Activated T-helper 2 cell treated with anti-CD3 and anti-CD28 coated beads, Interferon-gamma antibody, Interleukin-2, Interleukin-4, amounts not matched to agents 10 μg/mL and 5 μg/mL and 100 μg/mL, durations not matched to agents 14 hours and 24 hours and 36 hours (primary cell): ENCODE measurements around the gene SRGAP2B. TPM values are rescaled to one million over a fixed set of nuclear protein-coding genes. Genes with fewer than 3 reads are reported as not detected.
"Not testable (repeated sequence)": the region's sequence is repeated elsewhere in the genome, so short reads cannot be mapped to it uniquely, and the experiment has no call there.

Source experiments
- DNase-seq: peaks from one replicate; pipeline ENCODE4 v3.0.0; 2021; ENCODE audit warnings: low spot score
- H3K27ac Mint-ChIP-seq: one replicate; pipeline ENCODE4 v1.8.0; 2021; ENCODE audit warnings: mixed read lengths
- H3K27me3 Mint-ChIP-seq: one replicate; pipeline ENCODE4 v1.8.0; 2021; ENCODE audit warnings: low read depth, mixed read lengths
- H3K36me3 Mint-ChIP-seq: one replicate; pipeline ENCODE4 v1.8.0; 2021; ENCODE audit warnings: low read depth, mixed read lengths
- H3K4me1 Mint-ChIP-seq: one replicate; pipeline ENCODE4 v1.8.0; 2021; ENCODE audit warnings: low read depth, mixed read lengths
- H3K4me3 Mint-ChIP-seq: one replicate; pipeline ENCODE4 v1.8.0; 2021; ENCODE audit warnings: low read depth, mild to moderate bottlenecking, moderate library complexity, mixed read lengths
- H3K9me3 Mint-ChIP-seq: one replicate; pipeline ENCODE4 v1.8.0; 2021; ENCODE audit warnings: mixed read lengths
- intact Hi-C: fragments of 100-400 bp; cut with micrococcal nuclease; formaldehyde crosslinking; loops from one replicate; pipeline ENCODE4 v1.15.1; 2023
- total RNA-seq: library from RNA; stranded (reverse); gene quantifications from 2 replicates; pipeline ENCODE4 v1.2.3, GENCODE V29; 2022

SRGAP2B gene
- total RNA-seq, 1 donor from 2014 or later = 43.5 TPM

DNA sequence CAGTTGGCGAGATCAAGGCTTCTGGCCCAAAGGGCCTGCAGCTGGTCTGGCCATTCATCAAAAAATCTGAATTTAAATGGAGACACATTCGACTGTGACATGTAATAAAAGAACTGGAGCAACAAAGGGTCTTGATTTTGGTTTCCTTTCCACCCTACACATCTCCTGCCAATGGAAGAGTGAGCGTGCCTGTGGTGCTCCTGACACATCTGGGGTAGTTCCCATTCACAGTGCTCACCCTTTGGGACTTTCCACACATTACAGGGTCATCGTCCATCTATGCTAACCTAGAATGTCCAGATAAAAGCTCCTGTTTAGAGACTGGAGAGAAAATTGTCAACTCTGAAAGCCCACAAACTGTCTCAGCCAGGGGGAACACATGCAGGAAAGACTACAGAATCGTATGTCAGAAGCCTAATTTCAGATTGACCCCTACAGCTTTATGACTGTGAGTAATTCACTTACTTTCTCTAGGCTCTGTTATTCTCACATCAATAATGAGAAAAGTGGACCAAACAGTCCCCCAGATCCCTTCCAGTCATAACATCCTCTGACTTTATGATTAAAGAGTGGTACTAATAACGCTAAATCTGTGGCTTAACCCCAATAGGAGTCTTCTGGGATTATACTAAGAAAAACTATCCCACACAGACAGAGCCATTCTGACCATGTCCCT, 46.8 kb downstream of the SRGAP2B start:
- H3K4me1 Mint-ChIP-seq, intact Hi-C loops, H3K27me3 Mint-ChIP-seq, H3K27ac Mint-ChIP-seq, H3K36me3 Mint-ChIP-seq, DNase-seq, H3K4me3 Mint-ChIP-seq, H3K9me3 Mint-ChIP-seq: not testable (repeated sequence)

DNA sequence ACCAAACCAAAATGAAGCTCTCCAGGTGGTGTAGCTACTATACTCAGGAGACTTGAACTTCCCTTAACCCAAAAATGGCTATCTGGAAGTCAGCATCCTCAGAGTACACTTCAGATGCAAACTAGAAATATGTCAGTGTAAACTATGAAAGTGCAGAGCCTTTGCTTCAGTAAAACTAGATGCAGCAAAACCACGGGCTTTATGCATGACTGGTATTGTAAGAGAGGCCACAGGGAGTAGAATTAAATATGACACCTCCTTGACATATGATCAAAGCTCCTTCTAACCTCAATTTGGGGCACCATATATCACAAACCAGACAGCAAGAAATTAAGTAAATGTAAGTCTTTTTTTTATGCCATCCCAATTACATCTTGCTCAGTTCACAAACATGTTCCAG, 47.6 kb downstream of the SRGAP2B start:
- H3K36me3 Mint-ChIP-seq, intact Hi-C loops, H3K4me3 Mint-ChIP-seq, DNase-seq, H3K27ac Mint-ChIP-seq, H3K9me3 Mint-ChIP-seq, H3K27me3 Mint-ChIP-seq, H3K4me1 Mint-ChIP-seq: not testable (repeated sequence)

DNA sequence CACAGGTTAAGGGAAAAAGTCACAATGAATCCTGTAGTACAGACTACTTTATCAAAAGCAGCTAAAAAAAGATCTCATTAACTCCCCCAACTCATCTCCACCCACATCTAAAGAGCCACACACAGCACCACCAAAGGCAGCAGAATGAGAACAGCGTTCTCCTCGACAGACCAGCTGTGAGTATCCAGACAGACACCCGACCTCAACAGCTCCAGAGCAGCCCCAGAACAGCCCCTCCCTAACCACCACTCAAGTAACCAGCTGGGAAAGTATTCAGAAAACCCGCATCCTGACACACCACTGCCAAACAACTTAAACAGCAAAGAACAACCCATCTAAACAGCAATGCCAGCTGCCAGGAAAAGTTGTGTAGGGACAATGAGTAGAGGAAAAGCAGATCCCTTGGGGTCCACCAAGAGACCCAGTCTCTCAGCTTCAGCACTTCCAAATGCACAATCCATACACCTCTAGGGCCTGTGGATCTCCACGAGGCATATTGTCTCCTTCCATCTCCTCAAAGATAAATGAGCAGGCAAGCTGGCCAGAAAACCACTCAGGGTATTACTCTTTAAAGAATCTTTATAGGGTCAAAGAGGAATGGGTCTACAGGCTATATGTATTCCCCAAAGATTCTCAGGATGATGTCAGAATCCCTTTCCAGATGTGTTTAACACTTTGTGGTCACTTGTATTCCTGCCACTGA, 49.4 kb downstream of the SRGAP2B start:
- H3K27ac Mint-ChIP-seq, H3K4me1 Mint-ChIP-seq, H3K4me3 Mint-ChIP-seq, intact Hi-C loops, DNase-seq, H3K9me3 Mint-ChIP-seq, H3K36me3 Mint-ChIP-seq, H3K27me3 Mint-ChIP-seq: not testable (repeated sequence)

DNA sequence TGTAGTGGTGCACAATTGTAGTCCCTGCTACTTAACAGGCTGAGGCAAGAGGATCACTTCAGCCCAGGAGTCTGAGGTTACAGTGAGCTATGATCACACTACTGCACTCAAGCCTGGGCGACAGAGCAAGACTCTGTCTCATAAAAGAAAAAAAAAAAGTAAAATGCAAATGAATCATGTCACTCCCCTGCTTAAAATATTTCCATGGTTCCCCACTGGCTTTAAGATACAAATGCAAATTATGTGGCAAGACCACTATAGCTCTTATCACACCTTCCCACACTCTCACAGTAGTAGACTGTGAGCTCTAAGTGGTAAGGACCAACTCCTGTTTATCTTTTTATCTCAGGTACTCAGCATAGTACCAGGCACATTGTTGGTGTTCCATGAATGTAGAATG, 53.6 kb downstream of the SRGAP2B start:
- H3K4me1 Mint-ChIP-seq, H3K4me3 Mint-ChIP-seq, H3K36me3 Mint-ChIP-seq, H3K27me3 Mint-ChIP-seq, H3K9me3 Mint-ChIP-seq, intact Hi-C loops, DNase-seq, H3K27ac Mint-ChIP-seq: not testable (repeated sequence)

DNA sequence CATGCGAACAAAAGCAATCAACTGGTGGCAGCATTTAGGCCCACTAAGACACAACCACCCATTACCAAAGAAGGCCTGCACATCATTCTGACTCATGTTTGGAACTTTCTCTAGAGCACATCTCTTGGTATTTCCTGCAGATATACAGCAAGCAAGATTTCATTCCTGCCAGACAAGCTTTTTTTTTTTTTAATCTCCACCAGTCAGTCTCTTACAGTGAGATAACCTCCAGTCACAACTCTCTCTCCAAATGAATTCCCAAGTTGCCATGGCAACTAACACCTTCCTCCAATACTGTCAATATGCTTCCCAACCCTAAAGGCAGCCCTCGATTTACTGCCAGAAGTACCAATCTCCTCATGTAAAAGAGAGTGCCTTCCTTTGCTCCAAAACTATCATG, 59.1 kb downstream of the SRGAP2B start:
- H3K4me1 Mint-ChIP-seq, H3K4me3 Mint-ChIP-seq, H3K36me3 Mint-ChIP-seq, H3K27ac Mint-ChIP-seq, DNase-seq, intact Hi-C loops, H3K9me3 Mint-ChIP-seq, H3K27me3 Mint-ChIP-seq: not testable (repeated sequence)

DNA sequence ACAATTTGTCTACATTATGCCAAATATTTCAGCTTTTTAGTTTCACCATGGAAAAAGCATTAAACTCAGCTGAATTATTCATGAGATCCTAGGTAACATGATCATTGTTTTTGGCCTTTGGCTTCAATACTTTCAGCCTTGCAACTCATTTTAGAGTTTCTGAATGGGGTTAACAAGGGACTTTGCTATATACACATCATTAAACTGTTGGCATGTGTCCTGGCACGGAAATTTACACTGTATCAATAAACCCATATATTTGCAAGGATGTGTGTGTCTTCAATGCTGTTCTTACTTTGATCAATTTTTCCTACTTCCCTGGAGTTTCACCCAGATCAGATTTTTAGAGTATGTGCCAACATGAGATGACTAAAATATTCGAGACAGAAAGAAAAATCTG, 61.6 kb downstream of the SRGAP2B start:
- H3K36me3 Mint-ChIP-seq, H3K9me3 Mint-ChIP-seq, intact Hi-C loops, DNase-seq, H3K27ac Mint-ChIP-seq, H3K4me3 Mint-ChIP-seq, H3K27me3 Mint-ChIP-seq, H3K4me1 Mint-ChIP-seq: not testable (repeated sequence)

DNA sequence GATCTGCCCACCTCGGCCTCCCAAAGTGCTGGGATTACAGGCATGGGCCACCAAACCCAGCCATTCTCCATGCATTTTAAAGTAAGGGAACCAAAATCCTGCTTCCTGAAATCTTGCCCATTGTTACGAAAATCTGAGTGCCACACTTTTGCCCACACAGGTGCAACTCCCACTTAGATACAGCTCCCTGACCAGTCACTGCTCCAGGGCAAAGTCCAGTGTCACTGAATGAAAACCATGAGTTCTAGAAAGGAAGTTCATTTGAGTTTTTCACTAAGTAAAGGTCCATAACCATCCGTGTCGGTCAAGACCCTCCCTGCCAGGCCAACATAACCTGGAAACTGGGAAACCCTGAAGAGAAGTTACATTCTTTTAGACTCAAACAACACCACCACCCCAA, 67.9 kb downstream of the SRGAP2B start:
- H3K9me3 Mint-ChIP-seq, H3K27me3 Mint-ChIP-seq, H3K27ac Mint-ChIP-seq, H3K4me3 Mint-ChIP-seq, DNase-seq, H3K4me1 Mint-ChIP-seq, H3K36me3 Mint-ChIP-seq, intact Hi-C loops: not testable (repeated sequence)

DNA sequence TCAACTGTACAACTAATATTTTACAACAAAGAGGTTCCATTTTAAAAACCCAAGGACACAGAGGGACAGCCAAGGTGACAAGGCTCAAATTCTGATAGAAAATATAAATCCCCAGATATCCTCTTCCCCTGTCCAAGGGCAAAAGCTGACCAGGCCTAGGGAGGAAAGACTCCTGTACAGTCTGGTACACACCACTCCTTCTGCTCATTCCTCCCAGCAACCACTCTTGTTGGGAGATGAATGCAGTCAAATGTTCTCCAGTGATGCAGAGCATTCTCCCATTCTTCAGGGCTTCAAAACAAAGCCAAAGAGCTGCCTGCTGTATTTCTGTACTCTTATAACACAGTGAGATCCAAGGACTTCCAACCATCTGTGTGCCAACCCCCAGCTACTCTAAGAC, 69.8 kb downstream of the SRGAP2B start:
- H3K36me3 Mint-ChIP-seq, H3K27ac Mint-ChIP-seq, H3K4me3 Mint-ChIP-seq, H3K4me1 Mint-ChIP-seq, DNase-seq, H3K27me3 Mint-ChIP-seq, intact Hi-C loops, H3K9me3 Mint-ChIP-seq: not testable (repeated sequence)

DNA sequence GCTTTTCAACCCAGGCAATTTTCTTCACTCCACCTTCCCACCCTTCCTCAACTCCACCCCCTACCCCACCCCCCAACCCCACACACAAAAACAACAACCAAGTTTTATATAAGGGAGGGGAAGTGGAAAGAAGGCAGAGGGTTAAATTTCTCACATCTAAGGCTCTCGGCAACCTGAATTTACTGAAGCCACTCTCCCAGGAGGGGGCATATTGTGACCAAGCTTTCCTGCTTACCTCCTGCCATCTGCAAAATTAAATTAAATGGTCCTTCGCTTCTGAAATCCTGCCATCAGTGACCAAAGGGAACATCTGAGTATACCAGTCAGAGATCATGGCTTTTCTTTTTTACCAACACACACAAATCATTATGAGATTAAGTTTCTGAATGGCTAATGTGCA, 72.9 kb downstream of the SRGAP2B start:
- H3K27ac Mint-ChIP-seq, H3K4me3 Mint-ChIP-seq, H3K4me1 Mint-ChIP-seq, intact Hi-C loops, H3K27me3 Mint-ChIP-seq, DNase-seq, H3K36me3 Mint-ChIP-seq, H3K9me3 Mint-ChIP-seq: not testable (repeated sequence)

DNA sequence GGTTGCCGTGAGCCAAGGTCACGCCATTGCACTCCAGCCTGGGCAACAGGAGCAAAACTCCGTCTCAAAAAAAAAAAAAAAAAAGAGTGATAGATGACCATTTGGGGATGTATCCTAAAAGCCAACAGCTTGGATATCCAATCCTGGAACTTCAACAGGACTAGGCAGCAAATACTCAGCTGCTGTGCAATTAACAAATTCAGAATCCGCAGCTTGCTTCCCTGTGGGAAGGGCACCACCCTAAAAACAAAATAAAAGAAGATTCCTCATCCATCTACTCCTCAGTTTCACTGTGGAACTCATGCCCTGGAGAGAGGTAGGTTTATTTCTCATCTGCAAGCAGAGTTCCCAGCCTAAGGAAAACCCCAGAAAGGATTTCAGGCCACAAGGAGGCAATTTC, 73.4 kb downstream of the SRGAP2B start:
- H3K4me1 Mint-ChIP-seq, H3K27ac Mint-ChIP-seq, H3K27me3 Mint-ChIP-seq, DNase-seq, H3K9me3 Mint-ChIP-seq, H3K4me3 Mint-ChIP-seq, intact Hi-C loops, H3K36me3 Mint-ChIP-seq: not testable (repeated sequence)

DNA sequence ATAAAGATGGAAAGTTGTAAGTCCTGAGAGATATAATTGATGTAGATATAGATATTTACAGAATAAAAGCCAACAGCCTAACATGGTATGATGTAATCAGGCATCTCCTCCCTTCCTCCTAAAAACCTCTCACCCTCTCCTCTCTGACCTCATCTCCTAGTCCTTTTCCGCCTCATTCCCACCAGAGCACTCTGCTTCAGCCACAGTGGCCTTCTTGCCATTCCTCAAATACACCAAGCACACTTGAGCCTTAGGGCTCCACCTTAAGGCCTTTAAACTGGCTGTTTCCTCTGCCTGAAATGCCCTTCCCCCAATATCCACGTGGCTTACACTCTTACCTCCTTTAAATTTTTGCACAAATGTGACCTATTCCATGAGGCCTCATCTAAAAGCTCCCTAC, 75.4 kb downstream of the SRGAP2B start:
- H3K4me1 Mint-ChIP-seq, DNase-seq, H3K27me3 Mint-ChIP-seq, H3K9me3 Mint-ChIP-seq, H3K4me3 Mint-ChIP-seq, H3K36me3 Mint-ChIP-seq, intact Hi-C loops: not testable (repeated sequence)
- H3K27ac Mint-ChIP-seq = peak overlapping the region; percentile 18

DNA sequence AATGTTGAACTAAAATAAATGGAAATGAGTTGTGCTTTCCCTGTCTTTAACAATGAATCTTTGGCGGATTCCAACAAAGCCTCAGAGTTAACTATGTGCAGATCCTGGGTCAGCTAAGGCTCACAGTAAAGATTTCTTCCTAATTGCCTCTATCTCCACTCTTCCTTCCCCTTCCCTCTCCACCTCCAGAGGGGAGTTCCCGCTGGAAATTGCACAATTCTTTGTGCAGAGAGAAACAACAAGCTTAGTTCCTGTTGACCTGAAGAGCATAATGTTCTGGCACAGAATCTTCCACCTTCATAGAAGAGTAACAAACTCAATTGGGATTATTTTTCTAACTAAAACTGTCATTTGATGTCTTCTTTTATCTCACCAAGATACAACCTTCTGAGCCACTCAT, 77.4 kb downstream of the SRGAP2B start:
- H3K4me3 Mint-ChIP-seq, intact Hi-C loops, H3K4me1 Mint-ChIP-seq, H3K36me3 Mint-ChIP-seq, H3K27ac Mint-ChIP-seq, H3K27me3 Mint-ChIP-seq, DNase-seq, H3K9me3 Mint-ChIP-seq: not testable (repeated sequence)

DNA sequence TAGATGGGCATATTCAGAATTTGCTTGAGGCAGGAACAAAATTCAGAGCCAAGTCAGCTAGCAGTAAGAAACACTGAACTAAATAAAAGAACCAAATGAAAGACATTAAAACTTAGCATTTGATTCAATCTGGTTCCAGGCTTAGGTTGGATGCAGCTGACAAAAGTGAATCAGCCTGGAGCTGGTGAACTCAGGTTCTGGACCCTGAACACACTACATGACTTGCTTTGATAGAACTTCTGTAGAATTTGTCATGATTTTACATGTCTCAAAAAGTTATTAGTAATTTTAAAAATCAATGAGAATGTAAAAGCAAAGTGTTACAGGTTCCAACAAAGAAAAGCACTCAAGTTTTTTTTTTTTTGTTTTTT, 78.7 kb downstream of the SRGAP2B start:
- intact Hi-C loops, DNase-seq, H3K27ac Mint-ChIP-seq, H3K36me3 Mint-ChIP-seq, H3K27me3 Mint-ChIP-seq, H3K4me3 Mint-ChIP-seq, H3K9me3 Mint-ChIP-seq, H3K4me1 Mint-ChIP-seq: not testable (repeated sequence)
